Body of pancreas (tissue), 4 donors: ENCODE data around the gene CD1D.

Experiments used
- CTCF ChIP-seq, 7 experiments: fragments of 450-650 bp in 4 of 7; fragments of 200-600 bp in 3 of 7; sonication (generic) in 3 of 7; IDR thresholded peaks; one replicate each; pipeline ENCODE4 v1.5.1; 2016 to 2019; ENCODE audit warnings: antibody characterized with exemption in 7 of 7
- POLR2A ChIP-seq, 3 donors: fragments of 450-650 bp; IDR thresholded peaks; one replicate each; pipeline ENCODE4 v1.6.1; 2016; ENCODE audit warnings: antibody characterized with exemption in 3 of 3, mild to moderate bottlenecking in 2 of 3

GRCh38 chr1:158159597-158159996 lies 21.1 kb upstream of the CD1D start:
- TF ChIP-seq CTCF (IDR thresholded peaks at IDR 0.05), result no peak
- TF ChIP-seq POLR2A (IDR thresholded peaks at IDR 0.05), result no peak
